DMS153 (cell line): ENCODE measurements around the gene PACS1.
"Not testable (repeated sequence)": the region's sequence is repeated elsewhere in the genome, so short reads cannot be mapped to it uniquely, and the experiment has no call there.

ENCODE experiments used
- DNase-seq: peaks from one replicate; lab custom pipeline; 2025; lab: John Stamatoyannopoulos, UW

The PACS1 gene

GRCh38 chr11:66111158-66111557 lies 41.1 kb downstream of the PACS1 start:
- DNase-seq, result no peak

GRCh38 chr11:66112041-66112491 lies 42.0 kb downstream of the PACS1 start:
- no peak for DNase-seq

- no peak for DNase-seq
Measured at GRCh38 chr11:66112601-66113499, 42.8 kb downstream of the PACS1 start.

GRCh38 chr11:66114957-66115356 lies 44.9 kb downstream of the PACS1 start:
- DNase-seq, result not testable (repeated sequence)

GRCh38 chr11:66115638-66116301 lies 45.7 kb downstream of the PACS1 start:
- no peak for DNase-seq

GRCh38 chr11:66116576-66117361 lies 46.7 kb downstream of the PACS1 start:
- DNase-seq, result no peak

- DNase-seq, result no peak
Measured at GRCh38 chr11:66118847-66119246, 48.8 kb downstream of the PACS1 start.

GRCh38 chr11:66119348-66120133 lies 49.5 kb downstream of the PACS1 start:
- DNase-seq, result no peak

GRCh38 chr11:66121466-66121865 lies 51.4 kb downstream of the PACS1 start:
- DNase-seq, result no peak

- no peak for DNase-seq
Measured at GRCh38 chr11:66123902-66124301, 53.8 kb downstream of the PACS1 start.

- DNase-seq, result no peak
Measured at GRCh38 chr11:66124564-66124963, 54.5 kb downstream of the PACS1 start.

- DNase-seq, result no peak
Measured at GRCh38 chr11:66126064-66126463, 56.0 kb downstream of the PACS1 start.

- peak; percentile 23 for DNase-seq
Measured at GRCh38 chr11:66126808-66127555, 56.9 kb downstream of the PACS1 start.

- no peak for DNase-seq
Measured at GRCh38 chr11:66130978-66131377, 60.9 kb downstream of the PACS1 start.

- DNase-seq, result no peak
Measured at GRCh38 chr11:66131937-66132632, 62.0 kb downstream of the PACS1 start.

GRCh38 chr11:66133216-66133775 lies 63.2 kb downstream of the PACS1 start:
- no peak for DNase-seq

- DNase-seq, result no peak
Measured at GRCh38 chr11:66136752-66137123, 66.7 kb downstream of the PACS1 start.

- DNase-seq, result no peak
Measured at GRCh38 chr11:66139817-66140404, 69.8 kb downstream of the PACS1 start.
